Gastroesophageal sphincter (tissue), 3 donors: ENCODE measurements around the gene ARHGEF26.

Experiments used
- EP300 ChIP-seq: sonication (generic); formaldehyde crosslinking; IDR thresholded peaks from one replicate; pipeline ENCODE4 v1.6.1; 2017; ENCODE audit warnings: antibody characterized with exemption, mild to moderate bottlenecking
- POLR2A ChIP-seq, 2 donors: fragments of 450-650 bp; IDR thresholded peaks; one replicate each; pipeline ENCODE4 v1.6.1; 2017; ENCODE audit warnings: antibody characterized with exemption in 2 of 2, mild to moderate bottlenecking in 2 of 2, moderate library complexity in 1 of 2
- POLR2AphosphoS5 ChIP-seq: sonication (generic); formaldehyde crosslinking; IDR thresholded peaks from one replicate; pipeline ENCODE4 v1.6.1; 2017; ENCODE audit warnings: antibody characterized with exemption
- TF ChIP-seq, protein P1 (sequence below), 4 experiments: fragments of 200-600 bp in 2 of 4; fragments of 450-650 bp in 2 of 4; sonication (generic) in 1 of 4; IDR thresholded peaks; one replicate each; pipeline ENCODE4 v1.5.1; 2017 to 2019; ENCODE audit warnings: antibody characterized with exemption in 4 of 4, mild to moderate bottlenecking in 2 of 4, moderate library complexity in 2 of 4

DNA sequence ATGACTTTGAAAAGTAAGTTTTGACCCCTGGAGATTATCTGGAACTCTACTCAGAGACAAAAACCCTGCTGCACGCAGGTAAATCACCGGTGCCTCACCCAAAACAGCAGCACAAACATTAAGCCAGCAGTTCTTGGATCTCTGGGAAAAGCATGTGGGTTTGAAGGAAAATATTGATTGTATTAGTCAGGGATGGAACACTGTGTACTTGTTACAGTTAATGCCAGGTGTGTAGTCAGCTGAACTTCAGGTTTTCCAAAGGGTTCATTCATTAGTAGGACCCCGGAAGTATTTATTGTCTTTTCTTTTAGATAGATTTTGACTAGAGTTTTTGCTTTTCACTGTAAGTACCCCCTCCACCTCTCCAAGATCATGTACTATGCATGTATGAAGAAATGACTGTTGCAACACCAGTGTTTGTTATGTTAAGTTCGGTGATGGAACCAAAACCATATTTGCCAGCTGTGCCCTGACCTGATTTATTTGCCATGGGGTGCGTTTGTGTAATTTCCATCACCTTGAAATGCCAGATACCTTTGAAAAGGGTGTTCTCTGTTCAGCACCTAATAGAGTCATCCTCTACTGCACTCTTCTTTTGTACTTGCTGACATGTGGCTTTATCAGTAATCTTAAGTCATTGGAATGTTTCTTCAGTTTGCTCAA is 14.5 kb downstream of the ARHGEF26 start:
- TF ChIP-seq POLR2A (IDR thresholded peaks at IDR 0.05) (no peak), EP300 (no peak), POLR2AphosphoS5 (no peak)
- TF ChIP-seq, protein P1, sequence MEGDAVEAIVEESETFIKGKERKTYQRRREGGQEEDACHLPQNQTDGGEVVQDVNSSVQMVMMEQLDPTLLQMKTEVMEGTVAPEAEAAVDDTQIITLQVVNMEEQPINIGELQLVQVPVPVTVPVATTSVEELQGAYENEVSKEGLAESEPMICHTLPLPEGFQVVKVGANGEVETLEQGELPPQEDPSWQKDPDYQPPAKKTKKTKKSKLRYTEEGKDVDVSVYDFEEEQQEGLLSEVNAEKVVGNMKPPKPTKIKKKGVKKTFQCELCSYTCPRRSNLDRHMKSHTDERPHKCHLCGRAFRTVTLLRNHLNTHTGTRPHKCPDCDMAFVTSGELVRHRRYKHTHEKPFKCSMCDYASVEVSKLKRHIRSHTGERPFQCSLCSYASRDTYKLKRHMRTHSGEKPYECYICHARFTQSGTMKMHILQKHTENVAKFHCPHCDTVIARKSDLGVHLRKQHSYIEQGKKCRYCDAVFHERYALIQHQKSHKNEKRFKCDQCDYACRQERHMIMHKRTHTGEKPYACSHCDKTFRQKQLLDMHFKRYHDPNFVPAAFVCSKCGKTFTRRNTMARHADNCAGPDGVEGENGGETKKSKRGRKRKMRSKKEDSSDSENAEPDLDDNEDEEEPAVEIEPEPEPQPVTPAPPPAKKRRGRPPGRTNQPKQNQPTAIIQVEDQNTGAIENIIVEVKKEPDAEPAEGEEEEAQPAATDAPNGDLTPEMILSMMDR (IDR thresholded peaks at IDR 0.05): no peak
